NOMO-1 treated with dmso at 0.1 percent for 144 hours (cell line): ENCODE data around the gene MAB21L4.

Experiments used
- DNase-seq: peaks from one replicate; lab custom pipeline; 2025; ENCODE audit not compliant: unreplicated experiment; lab: John Stamatoyannopoulos, UW

Gene MAB21L4

GRCh38 chr2:240895656-240896388, at the start of gene MAB21L4:
Gene MAB21L4, minus strand, starts transcription at chr2:240896156. Its CDS starts 159 bp downstream, at chr2:240895997.
- no peak for DNase-seq

- DNase-seq: no peak
These were observed 40.1 kb upstream of the MAB21L4 start for GRCh38 chr2:240936106-240936505.

- DNase-seq: no peak
These were observed 39.3 kb upstream of the MAB21L4 start for GRCh38 chr2:240935103-240935876.

- DNase-seq: no peak
These were observed 38.7 kb upstream of the MAB21L4 start for GRCh38 chr2:240934701-240935102.

- DNase-seq: no peak
These were observed 38.2 kb upstream of the MAB21L4 start for GRCh38 chr2:240933966-240934700.

- no peak for DNase-seq
These were observed 37.4 kb upstream of the MAB21L4 start for GRCh38 chr2:240933048-240933965.

GRCh38 chr2:240932724-240933047, 36.7 kb upstream of the MAB21L4 start:
- DNase-seq: no peak

- DNase-seq: no peak
These were observed 36.2 kb upstream of the MAB21L4 start for GRCh38 chr2:240932001-240932723.

GRCh38 chr2:240931319-240931949, 35.5 kb upstream of the MAB21L4 start:
- DNase-seq: no peak

GRCh38 chr2:240930631-240931318, 34.8 kb upstream of the MAB21L4 start:
- no peak for DNase-seq

GRCh38 chr2:240930096-240930630, 34.2 kb upstream of the MAB21L4 start:
- DNase-seq: no peak

GRCh38 chr2:240929364-240930095, 33.6 kb upstream of the MAB21L4 start:
- DNase-seq: no peak

GRCh38 chr2:240928476-240929363, 32.8 kb upstream of the MAB21L4 start:
- no peak for DNase-seq

- DNase-seq: no peak
These were observed 31.4 kb upstream of the MAB21L4 start for GRCh38 chr2:240927390-240927781.

GRCh38 chr2:240926516-240927389, 30.8 kb upstream of the MAB21L4 start:
- DNase-seq: no peak
